Osteoblast (primary cell): ENCODE results near the gene EFCAB6. TPM values are rescaled to one million over a fixed set of nuclear protein-coding genes. Genes with fewer than 3 reads are reported as not detected.
A peak's percentile ranks its signal among the peaks of the same experiment; 100 is the strongest.

Experiments used
- DNase-seq: peaks from one replicate; pipeline ENCODE4 v3.0.0; 2011; ENCODE audit warnings: low spot score, mixed read lengths; ENCODE audit not compliant: insufficient read length; ENCODE audit errors: missing footprints
- H2AFZ ChIP-seq: 2 replicates; pipeline ENCODE4 v1.6.0; 2011; ENCODE audit warnings: mild to moderate bottlenecking, low read length
- H3K27ac ChIP-seq: 2 replicates; pipeline ENCODE4 v1.5.1; 2011; ENCODE audit warnings: mild to moderate bottlenecking, low read depth, low read length, moderate library complexity
- H3K27me3 ChIP-seq: 2 replicates; pipeline ENCODE4 v1.6.0; 2012; ENCODE audit warnings: mild to moderate bottlenecking, control low read depth, inconsistent platforms, low read length, moderate library complexity; ENCODE audit not compliant: insufficient read depth
- H3K36me3 ChIP-seq: 2 replicates; pipeline ENCODE4 v1.5.1; 2011; ENCODE audit warnings: mild to moderate bottlenecking, low read length, control low read depth, moderate library complexity; ENCODE audit not compliant: insufficient read depth
- H3K4me1 ChIP-seq: 2 replicates; pipeline ENCODE4 v1.5.1; 2011; ENCODE audit warnings: mild to moderate bottlenecking, low read length, control low read depth, moderate library complexity; ENCODE audit not compliant: insufficient read depth
- H3K4me2 ChIP-seq: 2 replicates; pipeline ENCODE4 v1.6.0; 2011; ENCODE audit warnings: mild to moderate bottlenecking, low read length; ENCODE audit not compliant: insufficient read depth
- H3K4me3 ChIP-seq: fragments of 200-600 bp; sonication (generic); 3 replicates; pipeline ENCODE4 v1.5.1; 2012; ENCODE audit warnings: mild to moderate bottlenecking, low read length, inconsistent platforms; ENCODE audit not compliant: insufficient read depth
- H3K79me2 ChIP-seq: 2 replicates; pipeline ENCODE4 v1.6.0; 2012; ENCODE audit warnings: mild to moderate bottlenecking, low read length, control low read depth, inconsistent platforms; ENCODE audit not compliant: insufficient read depth
- H3K9me3 ChIP-seq: 2 replicates; pipeline ENCODE4 v1.5.1; 2011; ENCODE audit warnings: low read depth, low read length, control low read depth
- H4K20me1 ChIP-seq: 2 replicates; pipeline ENCODE4 v1.6.0; 2012; ENCODE audit warnings: mild to moderate bottlenecking, low read length, control low read depth; ENCODE audit not compliant: insufficient read depth
- CTCF ChIP-seq: IDR thresholded peaks from 2 replicates; pipeline ENCODE4 v1.5.1; 2011; ENCODE audit warnings: mild to moderate bottlenecking, low read depth, low read length, moderate library complexity; ENCODE audit errors: extremely low read depth
- total RNA-seq: library from RNA; depleted of rRNA; stranded (reverse); fragments of >200 nt; gene quantifications from 2 replicates; pipeline ENCODE4 v1.2.3, GENCODE V29; 2012

EFCAB6 gene
- total RNA-seq, 1 donor: 1.8 TPM

- Histone ChIP-seq H3K27ac (no peak overlapping the region), H3K4me3 (no peak overlapping the region), H3K36me3 (no peaks in the 10 kb centered on the region), H4K20me1 (no peaks in the 10 kb centered on the region), H2AFZ (no peak overlapping the region), H3K79me2 (no peaks in the 10 kb centered on the region), H3K9me3 (no peaks in the 10 kb centered on the region), H3K4me2 (no peak overlapping the region), H3K4me1 (no peaks in the 10 kb centered on the region), H3K27me3 (peaks cover 6% of the 10 kb centered on the region)
- DNase-seq: no peak
- TF ChIP-seq CTCF: no peak
Measured at GRCh38 chr22:43802897-43803495, 9.1 kb downstream of the EFCAB6 start.

- Histone ChIP-seq H4K20me1 (no peaks in the 10 kb centered on the region), H3K4me3 (no peak overlapping the region), H3K79me2 (no peaks in the 10 kb centered on the region), H3K4me2 (no peak overlapping the region), H3K27ac (no peak overlapping the region), H3K36me3 (no peaks in the 10 kb centered on the region), H2AFZ (no peak overlapping the region), H3K9me3 (no peaks in the 10 kb centered on the region), H3K4me1 (no peaks in the 10 kb centered on the region), H3K27me3 (peaks cover 6% of the 10 kb centered on the region)
- DNase-seq: no peak
- TF ChIP-seq CTCF: no peak
Measured at GRCh38 chr22:43800970-43801369, 11.1 kb downstream of the EFCAB6 start.

- H4K20me1 ChIP-seq: no peaks in the 10 kb centered on the region
- H3K79me2 ChIP-seq: no peaks in the 10 kb centered on the region
- H3K4me2 ChIP-seq: no peak overlapping the region
- no peaks in the 10 kb centered on the region for H3K9me3 ChIP-seq
- no peak for TF ChIP-seq CTCF
- H3K27me3 ChIP-seq: peaks cover 16% of the 10 kb centered on the region
- no peak overlapping the region for H2AFZ ChIP-seq
- no peak overlapping the region for H3K27ac ChIP-seq
- H3K36me3 ChIP-seq: no peaks in the 10 kb centered on the region
- no peak for DNase-seq
- H3K4me3 ChIP-seq: no peak overlapping the region
- no peaks in the 10 kb centered on the region for H3K4me1 ChIP-seq
Measured at GRCh38 chr22:43798492-43798891, 13.6 kb downstream of the EFCAB6 start.

GRCh38 chr22:43796567-43796966 is 15.5 kb downstream of the EFCAB6 start:
- Histone ChIP-seq H3K79me2 (no peaks in the 10 kb centered on the region), H2AFZ (no peak overlapping the region), H3K36me3 (no peaks in the 10 kb centered on the region), H3K9me3 (no peaks in the 10 kb centered on the region), H4K20me1 (no peaks in the 10 kb centered on the region), H3K27ac (no peak overlapping the region), H3K4me2 (no peak overlapping the region), H3K27me3 (peaks cover 13% of the 10 kb centered on the region), H3K4me3 (no peak overlapping the region), H3K4me1 (no peaks in the 10 kb centered on the region)
- no peak for DNase-seq
- peak; percentile 53 for TF ChIP-seq CTCF
